Activated CD4-positive, CD25-positive, alpha-beta regulatory T cell treated with anti-CD3 and anti-CD28 coated beads, Interleukin-2, amount 50 U/mL, for 16 hours (primary cell): ENCODE data around the gene PC.

ENCODE experiments used
- DNase-seq: peaks from one replicate; pipeline ENCODE4 v3.0.0-alpha.2; 2020; ENCODE audit warnings: low read depth, low spot score

Gene PC

GRCh38 chr11:66956689-66957290, 1.4 kb downstream of the PC start:
- DNase-seq = no peak

DNA sequence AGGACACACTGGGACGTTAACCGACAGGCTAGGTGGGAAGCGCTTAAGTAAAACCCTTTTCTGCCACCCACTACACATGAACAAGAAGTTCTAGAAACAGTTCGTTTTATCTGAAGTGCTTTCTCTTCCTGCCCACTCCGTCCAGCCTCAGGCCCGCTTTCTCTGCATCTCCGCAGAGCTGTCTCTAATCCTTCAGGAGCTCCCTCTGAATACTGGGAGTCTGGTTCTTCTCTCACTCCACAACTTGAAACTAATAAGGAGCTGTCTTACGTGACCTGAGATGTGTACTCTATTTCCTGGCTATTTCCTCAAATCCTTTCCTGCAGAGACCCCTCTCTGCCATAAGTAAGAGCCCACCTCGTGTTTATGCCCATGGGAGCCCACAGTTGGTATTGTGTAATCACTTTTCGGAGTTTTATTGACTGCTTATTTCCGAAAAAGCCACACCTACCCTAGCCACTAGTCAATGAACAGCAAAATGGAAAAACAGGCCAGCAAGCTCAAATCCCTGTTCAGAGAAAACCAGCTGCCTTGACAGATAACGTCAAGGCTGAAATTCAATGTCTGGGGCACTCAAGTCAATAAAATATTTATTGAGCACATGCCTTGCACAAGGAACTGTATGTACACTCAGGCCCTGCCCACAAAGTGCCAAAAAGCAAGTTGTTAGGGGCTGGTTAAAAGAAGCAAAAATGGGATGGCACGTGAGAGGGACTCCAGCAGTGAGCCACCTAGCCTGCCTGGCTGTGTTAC, 4.9 kb downstream of the PC start:
- no peak for DNase-seq

GRCh38 chr11:66951927-66952337, 6.3 kb downstream of the PC start:
- DNase-seq = no peak

DNA sequence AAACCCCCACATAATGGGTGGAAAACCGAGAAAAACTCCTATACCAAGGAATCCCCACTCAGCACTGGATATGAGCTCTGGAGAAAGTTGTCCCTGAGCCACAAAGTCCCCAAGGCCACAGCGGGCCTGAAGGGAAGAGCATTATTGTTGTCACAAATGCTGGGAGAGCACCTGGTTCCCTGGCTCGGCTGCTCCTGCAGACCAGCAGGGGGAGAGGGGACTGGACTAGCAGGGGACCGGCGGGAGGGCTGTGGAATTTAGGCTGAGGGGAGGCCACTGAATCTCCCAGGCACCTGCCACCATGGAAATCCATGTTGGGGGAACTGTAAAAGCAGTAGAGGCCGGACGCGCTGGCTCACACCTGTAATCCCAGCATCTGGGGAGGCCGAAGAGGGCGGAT, 7.0 kb downstream of the PC start:
- no peak for DNase-seq

DNA sequence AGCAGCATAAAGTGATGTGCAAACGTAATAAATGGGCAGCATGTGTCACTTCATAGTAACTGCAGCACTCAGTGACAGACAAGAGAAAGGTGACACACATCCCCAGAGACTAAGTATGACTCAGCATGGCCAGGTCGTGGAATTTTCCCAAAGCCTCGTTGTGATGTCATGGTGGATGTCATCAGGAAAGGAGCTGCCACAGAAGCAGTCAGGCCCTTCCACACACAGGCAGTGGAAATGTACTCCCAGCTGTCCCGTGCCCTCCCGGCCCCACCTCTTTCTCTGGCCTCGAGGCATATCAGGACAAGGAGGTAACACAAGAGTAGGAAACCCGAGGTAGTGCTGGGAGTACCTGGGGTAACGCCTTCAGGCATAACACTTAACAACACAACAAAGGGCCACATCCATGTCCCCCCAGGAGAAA, 8.1 kb downstream of the PC start:
- DNase-seq = no peak

DNA sequence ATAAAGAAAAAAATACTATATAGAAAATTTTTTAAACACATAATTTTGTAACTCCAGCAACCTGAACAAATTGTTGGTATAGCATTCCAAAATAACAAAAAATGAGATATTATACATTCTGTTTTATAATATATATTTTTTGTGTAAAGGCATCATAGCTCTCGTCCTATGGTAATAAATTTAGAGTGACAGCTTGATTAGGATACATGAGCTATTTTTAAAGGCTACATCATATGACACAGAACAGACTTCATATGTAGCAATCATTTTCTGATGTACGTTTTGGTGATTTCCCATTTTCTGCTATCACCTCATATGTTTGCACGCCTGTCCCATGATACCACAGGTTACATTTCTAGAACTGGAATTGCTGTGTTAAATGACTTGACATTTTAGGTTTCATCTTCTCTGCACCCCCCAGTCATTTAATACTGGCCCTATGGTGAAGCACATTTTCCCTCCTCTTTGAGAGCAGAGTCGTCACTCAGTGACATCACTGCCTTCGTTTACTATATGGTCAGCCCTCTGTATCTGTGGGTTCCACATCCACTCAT, 19.5 kb downstream of the PC start:
- DNase-seq = no peak

- no peak for DNase-seq
These were observed 20.9 kb downstream of the PC start for GRCh38 chr11:66937193-66937733.

- DNase-seq = no peak
These were observed 21.9 kb downstream of the PC start for GRCh38 chr11:66936311-66936711.

DNA sequence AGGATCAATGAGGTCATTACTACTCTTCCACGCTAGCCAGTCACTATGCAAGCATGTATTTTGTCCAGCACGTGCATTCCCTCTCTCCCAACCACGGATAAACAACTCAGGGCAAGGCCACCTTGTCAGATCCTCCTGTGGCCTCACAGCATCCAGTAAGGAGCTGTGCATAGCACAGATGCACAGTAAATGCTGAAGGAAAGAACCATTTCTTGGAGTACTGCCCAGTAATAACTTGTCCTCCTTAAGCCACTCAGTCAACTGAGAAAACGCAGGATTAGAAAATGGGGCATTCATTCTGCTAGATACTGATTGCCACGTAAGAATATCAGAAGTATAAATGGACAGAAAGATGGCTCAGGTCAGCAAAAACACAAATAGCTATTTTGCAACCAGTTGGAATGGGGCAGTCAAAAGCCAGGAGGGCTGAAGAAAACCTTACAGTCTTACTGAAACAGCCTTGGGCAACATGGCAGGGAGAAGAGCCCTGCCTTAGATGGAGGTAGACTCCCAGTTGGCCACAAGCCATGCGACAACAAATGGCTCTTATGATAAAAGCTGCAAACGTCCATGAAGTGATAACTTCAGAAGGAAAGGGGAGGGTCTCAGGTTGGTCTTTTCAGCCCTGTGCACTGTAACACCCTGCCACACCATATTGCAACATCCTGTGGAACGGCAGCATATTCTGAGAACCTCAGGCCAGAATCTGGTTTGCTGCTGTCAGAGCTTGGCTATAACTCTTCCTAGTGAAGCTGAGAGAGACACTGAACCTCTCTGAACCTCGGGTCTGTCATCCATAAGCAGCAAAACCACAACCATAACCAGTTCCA, 23.0 kb downstream of the PC start:
- no peak for DNase-seq

- DNase-seq = no peak
These were observed 24.7 kb downstream of the PC start for GRCh38 chr11:66933531-66933930.

- no peak for DNase-seq
These were observed 25.6 kb downstream of the PC start for GRCh38 chr11:66932543-66932942.

GRCh38 chr11:66929753-66930152, 28.4 kb downstream of the PC start:
- DNase-seq = no peak

DNA sequence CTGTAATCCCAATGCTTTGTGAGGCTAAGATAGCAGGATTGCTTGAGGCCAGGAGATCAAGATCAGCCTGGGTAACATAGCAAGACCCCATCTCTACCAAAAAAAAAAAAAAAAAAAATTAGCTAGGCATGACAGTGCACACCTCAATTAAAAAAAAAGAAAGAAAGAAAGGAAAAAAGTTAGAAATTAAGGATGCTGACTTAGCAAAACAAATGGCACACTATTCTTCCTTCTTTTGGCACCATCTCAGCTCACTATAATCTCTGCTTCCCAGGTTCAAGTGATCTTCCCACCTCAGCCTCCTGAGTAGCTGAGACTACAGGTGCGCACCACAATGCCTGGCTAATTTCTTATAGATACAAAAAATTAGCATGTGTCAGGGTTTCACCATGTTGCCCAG, 33.9 kb downstream of the PC start:
- DNase-seq = no peak

DNA sequence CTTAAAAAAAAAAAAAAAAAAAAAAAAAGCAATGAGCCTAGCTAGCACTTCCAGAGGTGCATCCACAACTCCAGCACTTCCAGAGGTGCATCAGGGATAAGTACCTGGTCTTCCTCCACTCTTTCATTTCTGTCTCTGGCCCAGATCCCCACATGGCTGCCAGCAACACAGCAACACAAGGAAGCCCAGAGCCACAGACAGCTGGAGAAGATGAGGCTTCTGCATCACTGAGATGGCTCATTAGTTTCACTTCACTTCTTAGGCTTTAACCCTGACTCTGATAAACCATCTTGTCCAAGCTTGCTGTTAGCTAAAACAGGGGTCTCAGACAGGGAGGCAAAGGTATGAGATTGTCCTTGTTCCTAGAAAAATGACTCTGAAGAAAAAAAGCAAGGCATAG, 35.6 kb downstream of the PC start:
- no peak for DNase-seq

- no peak for DNase-seq
These were observed 37.0 kb downstream of the PC start for GRCh38 chr11:66920978-66921784.

DNA sequence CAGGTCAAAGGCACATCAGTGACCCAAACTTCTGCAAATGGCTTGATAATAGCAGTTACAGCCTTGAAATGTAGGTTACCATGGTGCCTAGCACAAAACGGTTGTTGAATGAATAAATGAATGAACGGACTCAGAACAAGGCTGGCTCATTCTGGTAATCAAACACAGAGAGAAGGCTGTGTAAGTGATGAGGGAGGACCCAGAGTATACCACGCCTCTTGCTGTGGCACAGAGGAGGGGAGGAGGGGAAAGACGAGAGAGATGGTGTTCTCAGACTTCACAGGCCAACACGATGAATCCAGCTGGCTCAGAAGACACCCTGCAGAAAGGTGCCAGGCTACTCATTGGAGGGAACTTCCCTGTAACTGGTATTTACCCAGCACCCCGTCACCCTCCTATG, 38.3 kb downstream of the PC start:
- DNase-seq = no peak

GRCh38 chr11:66918741-66919140, 39.4 kb downstream of the PC start:
- no peak for DNase-seq

DNA sequence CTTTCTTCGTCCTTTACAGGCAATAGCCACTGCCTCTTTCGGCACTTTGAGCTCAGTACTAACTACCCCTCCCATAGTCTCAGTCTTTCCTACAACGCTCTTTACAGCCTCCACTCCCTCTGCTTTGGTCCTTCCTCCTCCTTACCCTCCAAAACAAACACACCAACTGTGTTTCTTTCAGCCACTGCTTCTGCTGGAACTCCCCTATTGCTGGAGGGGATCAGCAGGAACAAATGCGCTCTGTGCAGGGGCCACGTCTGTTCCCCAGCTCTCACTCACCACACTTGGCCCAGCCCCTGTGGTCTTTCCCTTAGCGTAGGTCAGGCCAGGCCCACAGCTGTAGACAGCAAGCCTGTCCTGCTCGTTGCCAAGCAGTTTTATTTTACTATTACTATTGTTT, 42.3 kb downstream of the PC start:
- DNase-seq = no peak

DNA sequence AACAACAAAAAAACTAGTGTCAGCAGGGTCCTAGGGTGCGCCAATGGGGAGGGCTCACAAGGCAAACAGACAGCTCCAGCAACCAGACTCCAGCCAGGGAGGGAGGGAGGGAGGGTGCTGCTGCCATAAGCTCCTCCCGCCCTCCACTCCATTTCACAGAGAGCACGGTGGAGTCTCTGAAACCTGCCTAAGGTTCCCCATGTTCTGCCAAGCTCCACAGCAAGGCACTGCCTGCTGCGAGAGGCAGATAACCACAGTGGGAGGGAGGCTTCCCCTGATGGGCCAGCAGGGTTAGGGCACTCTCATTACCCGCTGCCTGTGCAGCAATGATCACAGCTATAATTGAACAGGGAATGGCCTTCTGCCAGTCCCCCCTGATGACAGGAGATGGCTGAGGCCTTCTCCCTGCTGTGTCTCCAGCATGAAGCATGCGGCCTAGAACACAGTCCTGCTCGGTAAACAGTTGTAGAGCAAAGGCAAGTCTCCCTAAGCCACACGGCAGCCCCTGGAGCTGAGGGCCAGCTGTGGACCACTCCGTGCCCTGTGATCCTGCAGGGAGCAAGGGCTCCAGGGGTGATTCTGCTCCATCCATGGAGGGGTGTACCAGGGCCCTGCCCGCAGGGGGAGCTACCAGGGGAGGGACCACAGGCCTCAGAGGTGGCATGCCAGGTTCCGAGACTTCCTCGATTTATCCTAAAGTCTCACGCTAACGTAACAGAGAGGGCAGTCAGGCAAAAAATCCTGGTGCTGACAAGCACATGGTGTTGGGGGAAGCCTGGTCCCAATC, 42.9 kb downstream of the PC start:
- no peak for DNase-seq

- DNase-seq = no peak
These were observed 43.7 kb downstream of the PC start for GRCh38 chr11:66914505-66914904.
